Activated T-cell treated with anti-CD3 and anti-CD28 coated beads for 4 hours (primary cell): Measurements from ENCODE around the gene AP3D1.

Experiments
- DNase-seq: peaks from one replicate; pipeline ENCODE4 v3.0.0-alpha.2; 2020

Gene AP3D1

GRCh38 chr19:2180881-2181632, 29.7 kb upstream of the AP3D1 start:
- DNase-seq, result no peak

DNA sequence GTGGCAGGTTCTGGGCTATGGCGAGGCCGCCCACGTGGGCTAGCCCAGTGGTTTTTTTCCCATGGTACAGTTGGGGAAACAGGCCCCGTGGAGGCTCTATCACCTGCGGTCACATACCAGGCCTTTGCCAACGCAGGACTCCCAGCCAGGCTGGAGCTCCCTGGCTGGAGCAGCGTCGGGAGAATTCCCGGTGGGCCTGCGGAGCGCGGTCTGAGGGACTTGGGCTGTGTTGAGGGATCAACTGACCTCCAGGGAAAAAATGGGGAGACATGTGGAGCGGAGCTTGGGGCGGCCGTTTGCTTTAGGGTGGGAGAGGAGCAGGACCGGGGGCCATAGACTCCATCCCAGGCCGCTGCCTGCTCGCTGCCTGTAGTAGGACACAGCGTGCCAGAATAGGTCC, 28.7 kb upstream of the AP3D1 start:
- DNase-seq, result no peak

- no peak for DNase-seq
Measured at GRCh38 chr19:2179095-2179494, 27.7 kb upstream of the AP3D1 start.

DNA sequence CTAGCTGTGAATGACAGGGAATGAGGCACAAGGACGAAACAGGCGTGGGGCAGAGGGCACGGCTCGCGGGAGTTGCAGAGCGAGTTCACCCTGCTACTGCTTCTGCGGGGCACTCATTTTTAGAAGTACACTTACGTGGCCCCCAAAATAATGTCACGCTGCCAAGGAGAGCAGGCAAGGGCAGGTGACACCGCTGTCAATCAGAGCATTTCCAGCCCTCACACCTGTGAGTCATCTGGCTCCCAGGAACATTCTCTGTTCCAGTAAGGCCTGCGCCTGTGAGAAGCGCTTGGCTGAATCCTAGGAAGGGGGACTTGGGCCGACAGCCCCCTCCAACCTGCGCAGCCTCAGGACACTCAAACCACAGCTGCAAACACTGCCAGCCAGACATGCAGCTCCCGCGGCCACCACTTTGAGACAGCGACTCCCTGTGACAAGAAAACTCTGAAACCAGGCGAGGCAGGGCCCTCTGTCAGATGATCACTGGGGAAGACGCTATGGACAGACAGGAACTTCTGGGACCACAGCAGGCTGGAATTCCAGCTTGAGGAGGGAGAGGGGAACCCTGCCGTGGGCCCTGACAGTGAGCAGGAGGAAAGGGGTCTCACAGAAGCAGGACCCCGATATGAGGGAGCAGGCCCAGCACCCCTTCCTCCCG, 25.1 kb upstream of the AP3D1 start:
- no peak for DNase-seq

- DNase-seq, result no peak
Measured at GRCh38 chr19:2175742-2176141, 24.4 kb upstream of the AP3D1 start.

DNA sequence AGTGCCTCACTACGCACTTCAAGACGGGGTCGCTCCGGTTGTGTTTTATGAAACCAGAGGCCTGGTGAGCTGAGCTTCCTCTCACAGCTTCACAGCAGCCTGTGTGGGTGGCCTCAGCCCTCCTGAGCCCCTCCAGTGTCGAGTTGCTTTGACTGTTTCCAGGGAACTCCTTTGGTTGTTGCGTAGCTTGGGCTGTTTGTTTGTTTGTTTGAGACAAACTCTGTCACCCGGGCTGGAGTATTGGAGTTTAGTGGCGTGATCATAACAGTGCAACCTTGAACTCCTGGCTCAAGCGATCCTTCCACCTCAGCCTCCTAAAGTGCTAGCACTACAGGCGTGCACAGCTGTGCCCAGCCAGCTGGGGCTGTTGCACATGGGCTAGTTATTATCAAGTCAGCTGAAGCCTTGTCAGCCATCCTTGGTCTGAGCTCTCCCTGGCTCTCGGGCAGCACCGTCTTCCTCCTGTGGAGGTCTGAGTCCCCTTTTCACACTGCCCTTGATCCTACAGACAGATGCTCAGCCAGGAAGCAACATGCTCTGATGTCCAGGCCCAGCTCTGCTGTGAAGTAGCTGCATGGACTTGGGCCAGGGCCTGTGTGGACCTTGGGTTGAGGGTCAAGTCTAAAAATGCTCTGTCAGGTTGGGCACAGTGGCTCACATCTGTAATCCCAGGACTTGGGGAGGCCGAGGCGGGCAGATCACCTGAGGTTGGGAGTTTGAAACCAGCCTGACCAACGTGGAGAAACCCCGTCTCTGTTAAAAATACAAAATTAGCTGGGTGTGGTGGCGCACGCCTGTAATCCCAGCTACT, 22.6 kb upstream of the AP3D1 start:
- DNase-seq, result no peak

DNA sequence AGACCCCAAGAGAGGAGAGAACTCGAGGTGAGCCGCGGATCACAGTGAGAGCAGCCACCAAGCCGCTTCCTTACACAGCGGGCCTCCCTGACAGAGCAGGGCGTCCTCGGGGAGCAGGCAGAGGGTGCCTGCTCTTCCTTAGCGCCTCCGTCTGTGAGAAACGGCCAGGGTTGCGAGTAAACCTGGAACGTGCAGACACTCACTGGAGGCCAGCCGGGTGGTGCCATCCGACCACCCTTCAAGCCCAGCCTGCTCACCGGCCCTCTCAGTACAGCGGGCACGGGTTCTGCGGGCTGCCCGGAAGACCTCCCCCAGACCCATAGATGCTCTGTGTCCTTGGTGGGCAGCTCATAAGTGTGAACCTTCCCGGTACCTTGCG, 22.0 kb upstream of the AP3D1 start:
- DNase-seq, result no peak

- DNase-seq, result peak; percentile 78
Measured at GRCh38 chr19:2171349-2172145, 20.2 kb upstream of the AP3D1 start.

GRCh38 chr19:2170987-2171348, 19.6 kb upstream of the AP3D1 start:
- DNase-seq, result no peak

- DNase-seq, result no peak
Measured at GRCh38 chr19:2170219-2170618, 18.9 kb upstream of the AP3D1 start.

DNA sequence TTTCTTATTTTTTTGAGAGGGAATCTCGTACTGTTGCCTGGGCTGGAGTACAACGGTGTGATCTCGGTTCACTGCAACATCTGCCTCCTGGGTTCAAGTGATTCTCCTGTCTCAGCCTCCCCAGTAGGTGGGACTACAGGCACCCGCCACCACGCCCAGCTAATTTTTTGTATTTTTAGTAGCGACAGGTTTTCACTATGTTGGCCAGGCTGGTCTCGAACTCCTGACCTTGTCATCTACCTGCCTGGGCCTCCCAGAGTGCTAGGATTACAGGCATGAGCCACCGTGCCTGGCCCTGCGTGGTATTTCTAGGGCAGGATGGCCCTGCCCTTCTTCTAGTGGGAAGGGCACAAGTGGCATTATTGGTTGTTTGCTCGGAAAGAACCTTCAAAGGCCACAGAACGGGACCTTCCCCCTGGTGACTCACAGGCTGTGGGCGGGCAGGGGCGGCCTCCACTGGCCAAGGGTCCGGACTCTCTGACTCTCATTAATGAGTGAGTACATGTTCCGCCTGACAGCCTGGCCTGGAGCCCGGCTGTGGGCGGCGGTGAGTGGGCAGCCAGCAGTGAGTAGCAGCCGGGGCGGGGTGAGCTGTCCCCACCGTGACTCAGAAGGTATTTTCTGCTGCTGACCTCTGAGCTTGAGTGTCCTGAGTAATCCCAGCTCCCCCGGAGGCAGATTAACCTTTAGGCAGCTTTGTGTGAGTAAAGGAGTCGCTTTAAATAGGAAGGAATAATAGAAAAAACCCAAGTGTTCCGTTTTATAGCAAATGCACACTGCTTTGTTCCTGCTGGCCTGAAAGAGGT, 17.5 kb upstream of the AP3D1 start:
- peak; percentile 69 for DNase-seq

DNA sequence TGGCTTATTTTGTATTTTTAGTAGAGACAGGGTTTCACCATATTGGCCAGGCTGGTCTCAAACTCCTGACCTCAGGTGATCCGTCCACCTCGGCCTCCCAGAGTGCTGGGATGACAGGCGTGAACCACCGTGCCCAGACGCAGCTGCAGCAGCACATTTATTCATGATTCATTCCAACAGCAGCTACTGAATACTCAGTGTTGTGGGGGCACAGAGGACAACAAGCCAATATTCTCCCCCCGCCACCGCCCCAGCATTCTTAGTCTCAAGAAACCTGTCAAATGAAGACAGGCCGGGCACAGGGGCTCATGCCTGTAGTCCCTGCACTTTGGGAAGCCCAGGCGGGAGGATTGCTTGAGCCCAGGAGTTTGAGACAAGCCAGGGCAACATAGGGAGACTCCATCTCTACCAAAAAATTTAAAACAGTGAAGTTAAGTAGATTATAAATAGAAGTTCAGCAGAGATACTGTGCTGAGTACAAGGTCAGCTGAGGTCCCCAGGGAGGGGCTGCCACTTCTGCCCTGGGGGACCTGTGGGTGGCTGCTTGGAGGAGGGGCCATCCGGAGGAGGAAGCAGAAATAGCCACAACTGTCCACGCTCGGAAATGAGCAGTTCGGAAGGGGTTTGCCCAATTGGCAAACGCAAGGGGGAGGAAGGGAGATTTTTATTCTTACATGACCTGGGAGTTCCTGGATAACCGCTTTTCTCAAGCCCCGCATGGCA, 16.7 kb upstream of the AP3D1 start:
- no peak for DNase-seq

DNA sequence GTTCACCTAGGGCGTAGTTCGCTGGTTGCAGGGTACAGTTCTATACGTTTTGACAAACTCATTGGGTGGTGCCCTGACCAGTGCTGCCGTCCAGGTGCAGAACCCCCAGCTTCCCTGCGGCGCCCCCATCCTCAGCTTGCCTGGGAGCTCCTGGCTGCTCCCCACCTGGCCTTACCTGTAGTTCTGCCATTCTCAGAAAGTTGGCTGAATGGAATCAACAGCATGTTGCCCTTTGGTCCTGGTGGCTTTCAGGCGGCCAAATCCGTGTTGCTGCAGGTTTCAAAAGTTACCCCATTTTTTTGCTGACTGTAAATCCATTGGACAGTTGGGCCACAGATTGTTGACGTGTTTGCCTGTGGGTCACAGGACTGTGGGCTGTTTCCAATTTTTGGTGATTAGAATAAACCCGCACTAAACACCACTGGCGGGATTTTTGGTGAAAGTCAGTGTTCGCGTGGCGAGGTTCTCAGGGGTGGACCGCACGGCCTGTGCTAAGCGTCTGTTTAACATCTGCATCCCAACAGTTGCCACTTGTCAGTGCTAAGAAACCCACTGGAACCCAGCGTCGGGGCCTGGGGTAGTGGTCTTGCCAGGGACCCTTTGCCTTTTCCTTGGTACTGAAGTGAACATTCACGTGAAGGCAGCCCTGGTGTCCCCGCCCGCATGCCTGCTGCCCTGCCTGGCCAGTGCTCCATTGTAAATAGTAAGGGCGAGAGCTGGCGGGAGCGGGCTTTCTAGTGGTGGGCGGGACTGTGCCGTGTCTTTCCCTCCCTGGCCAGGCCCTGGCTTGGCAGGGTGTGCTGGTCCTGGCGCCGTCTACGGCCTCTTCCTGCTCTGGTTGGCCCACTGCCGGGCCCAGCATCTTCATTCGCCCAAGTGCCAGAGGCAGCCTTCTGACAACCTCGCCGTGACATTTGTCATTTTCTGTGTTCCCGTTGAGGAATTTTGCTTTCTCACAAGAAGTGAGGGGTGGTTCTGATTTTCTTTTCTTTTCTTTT, 15.7 kb upstream of the AP3D1 start:
- no peak for DNase-seq

DNA sequence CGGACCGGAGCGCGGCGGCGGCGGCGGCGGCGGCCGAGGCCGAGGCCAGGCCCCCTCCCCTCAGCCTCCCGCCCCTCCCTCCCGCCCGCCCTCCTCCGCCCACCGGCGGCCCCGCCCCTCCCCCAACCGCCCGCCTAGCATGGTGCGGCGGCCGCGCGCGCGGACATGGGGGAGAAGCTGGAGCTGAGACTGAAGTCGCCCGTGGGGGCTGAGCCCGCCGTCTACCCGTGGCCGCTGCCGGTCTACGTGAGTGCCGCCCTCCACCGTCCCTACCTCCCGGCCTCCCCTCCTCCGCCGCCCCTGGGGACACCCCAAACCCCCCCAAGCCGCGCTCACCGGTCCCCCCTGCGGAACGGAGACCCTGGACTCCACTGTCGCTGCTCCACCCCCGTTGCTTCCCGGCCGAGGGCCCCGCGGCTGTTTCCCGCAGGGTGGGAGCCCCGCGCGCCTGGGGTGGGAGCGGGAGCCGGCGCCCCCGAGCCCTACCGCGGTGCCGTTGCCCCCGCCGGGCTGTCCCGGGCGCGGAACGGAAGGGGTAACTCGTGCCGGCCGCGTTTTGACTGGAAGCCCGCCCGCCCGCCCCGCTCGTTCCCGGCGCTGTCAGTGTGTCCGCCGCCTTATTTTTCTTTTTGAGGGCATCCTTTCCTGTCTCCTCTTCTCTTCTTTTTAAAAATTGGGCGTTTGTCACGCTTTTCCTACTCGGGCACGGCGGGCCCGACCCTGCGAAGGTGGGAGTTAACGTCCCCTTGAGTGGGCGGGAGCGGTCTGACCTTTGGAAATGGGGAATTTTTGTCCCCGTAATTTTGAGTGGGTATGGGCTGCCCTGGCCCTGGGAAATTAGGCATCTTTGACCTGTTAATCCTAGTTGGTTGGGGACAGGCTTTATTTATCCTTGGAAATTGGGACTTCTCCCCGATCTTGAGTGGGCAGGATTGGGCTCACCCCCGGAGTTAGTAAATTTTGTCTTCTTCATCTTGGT, 12.9 kb upstream of the AP3D1 start:
- no peak for DNase-seq

DNA sequence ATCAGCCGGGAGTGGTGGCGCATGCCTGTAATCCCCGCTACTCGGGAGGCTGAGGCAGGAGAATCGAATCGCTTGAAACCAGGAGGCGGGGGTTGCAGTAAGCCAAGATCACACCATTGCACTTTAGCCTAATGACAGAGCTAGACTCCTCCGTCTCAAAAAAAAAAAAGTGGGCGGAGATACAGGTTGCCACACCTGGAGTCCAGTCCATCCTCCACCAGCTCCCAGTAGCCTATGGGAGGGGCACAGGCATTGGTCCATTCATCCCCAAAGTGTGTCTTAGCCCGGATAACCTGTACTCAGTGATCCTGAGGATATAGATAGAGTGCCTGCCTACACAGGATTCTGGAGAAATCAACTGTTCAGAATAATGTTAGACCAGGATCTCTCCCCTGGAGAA, 9.0 kb upstream of the AP3D1 start:
- DNase-seq, result no peak

DNA sequence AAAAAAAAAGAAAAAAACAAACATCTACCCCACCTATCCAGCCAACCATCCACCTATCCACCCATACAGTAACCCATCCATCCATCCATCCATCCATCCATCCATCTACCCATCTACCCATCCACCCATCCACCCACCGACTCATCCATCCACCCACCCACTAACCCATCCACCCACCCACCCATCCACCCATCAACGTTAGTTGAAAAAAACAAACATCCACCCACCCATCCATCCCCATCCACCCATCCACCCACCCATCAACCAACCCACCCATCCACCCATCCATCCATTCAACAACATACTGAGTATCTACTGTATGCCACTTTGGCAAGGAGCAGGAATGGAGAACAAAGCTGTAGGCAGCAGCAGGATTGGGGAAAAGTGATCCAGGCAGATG, 6.1 kb upstream of the AP3D1 start:
- DNase-seq, result no peak

DNA sequence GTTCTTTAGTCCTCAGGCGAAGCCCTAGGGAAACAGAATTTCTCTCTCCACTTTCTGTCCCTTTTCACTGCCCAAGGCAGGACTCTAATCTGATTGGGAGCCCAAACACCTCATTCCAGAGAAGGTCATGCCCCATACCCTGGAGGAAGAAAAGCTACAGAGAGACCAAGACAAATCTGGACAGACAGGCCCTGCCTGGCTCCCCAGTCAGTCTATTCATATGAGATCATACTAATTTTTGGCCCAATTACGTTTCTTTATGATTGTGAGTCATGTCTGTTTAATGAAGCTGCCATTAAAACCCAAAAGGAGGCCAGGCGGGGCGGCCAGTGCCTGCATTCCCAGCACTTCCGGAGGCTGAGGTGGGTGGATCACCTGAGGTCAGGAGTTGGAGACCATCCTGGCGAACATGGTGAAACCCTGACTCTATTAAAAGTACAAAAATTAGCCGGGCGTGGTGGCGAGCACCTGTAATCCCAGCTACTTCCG, 3.3 kb upstream of the AP3D1 start:
- no peak for DNase-seq

DNA sequence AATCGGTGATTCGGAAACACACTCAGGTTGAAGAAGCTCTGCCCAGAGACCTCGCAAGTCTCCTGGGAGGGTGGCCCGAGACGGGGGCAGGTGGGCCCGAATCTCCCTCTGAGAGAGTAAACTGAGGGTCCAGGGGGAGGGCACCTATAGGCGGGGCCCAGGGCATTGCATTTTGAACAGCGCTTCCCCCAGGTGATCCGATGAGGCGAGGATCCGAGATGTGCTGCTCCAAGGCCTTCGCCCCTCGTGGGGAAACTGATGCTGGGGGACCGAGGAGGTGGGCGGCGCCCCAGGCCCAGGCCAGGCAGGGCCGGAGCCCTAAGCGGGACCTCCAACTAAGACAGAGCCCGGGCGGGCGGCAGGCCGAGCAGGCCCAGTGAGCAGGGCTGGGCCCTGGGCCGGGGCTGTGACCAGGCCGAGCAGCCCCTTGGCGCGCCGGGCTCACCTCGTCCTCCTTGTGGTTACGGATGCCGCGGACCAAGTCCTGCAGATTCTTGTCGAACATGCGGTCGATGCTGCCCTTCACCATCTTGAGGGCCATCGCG, 500 bp downstream of the AP3D1 start:
- DNase-seq, result no peak
